ENCODE results near the gene KDM6A. TPM values are rescaled to one million over a fixed set of nuclear protein-coding genes. Genes with fewer than 3 reads are reported as not detected.

Gene KDM6A
- total and polyA plus RNA-seq, 2 donors (not counting 1 experiment from before 2014, with no cell fraction given) = 13.8 to 28.4 TPM

DNA sequence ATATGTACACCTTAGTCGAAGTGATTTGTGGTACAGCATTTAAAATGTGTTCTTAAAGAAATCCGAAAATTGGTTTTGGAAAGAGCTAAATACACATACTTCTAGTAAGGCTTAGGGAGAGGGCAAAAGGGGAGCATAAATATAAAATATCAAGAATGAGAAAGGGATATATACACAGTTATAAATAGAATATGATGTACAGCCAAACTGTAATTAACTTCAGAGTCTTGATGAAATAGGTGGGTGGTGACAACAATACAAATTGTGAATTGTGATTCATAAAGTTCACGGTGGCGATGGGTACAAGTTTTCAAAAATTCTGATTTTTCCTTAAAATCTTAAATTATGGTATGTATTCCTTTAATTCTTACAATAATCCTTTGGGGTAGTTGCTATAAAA, 62.2 kb downstream of the KDM6A start:
- Histone ChIP-seq H3K9me3 (ENCODE audit: control insufficient read depth, insufficient read depth, low read depth, low read length) (no peaks in the 10 kb centered on the region), H3K79me2 (ENCODE audit: control insufficient read depth, insufficient read depth, low read length) (peaks cover 48% of the 10 kb centered on the region)

DNA sequence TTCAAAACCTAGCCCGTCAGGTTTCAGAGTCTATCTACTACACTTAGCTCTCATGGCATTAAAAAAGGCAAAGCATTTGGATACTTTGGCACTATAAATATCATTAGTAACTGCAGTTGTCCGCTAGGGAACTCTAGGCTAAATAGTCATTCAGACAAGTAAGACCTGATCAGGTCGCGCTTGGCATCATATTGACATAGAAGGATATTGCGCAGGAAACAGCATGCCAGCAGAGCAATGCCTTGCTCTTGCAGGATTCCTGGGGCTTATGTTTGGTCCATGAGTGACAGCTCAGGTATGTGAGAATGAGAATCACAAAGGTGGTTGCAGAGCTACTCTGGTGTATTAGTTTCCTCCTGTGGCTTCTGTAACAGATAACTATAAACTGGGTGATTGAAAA, 62.7 kb downstream of the KDM6A start:
- H3K27ac ChIP-seq (ENCODE audit: insufficient read depth, low read length) = no peak overlapping the region
- no peak overlapping the region for H3K4me3 ChIP-seq (replicated peaks in 1 of 4; ENCODE audit: control extremely low read depth in 1 of 4, insufficient read depth in 1 of 4, low read depth in 3 of 4, low read length in 4 of 4)
- no peak overlapping the region for H3K9ac ChIP-seq (ENCODE audit: insufficient read depth, low read length)
- no peaks in the 10 kb centered on the region for H4K20me1 ChIP-seq (ENCODE audit: control insufficient read depth, extremely low read depth, insufficient read depth, low read length)
- H3K79me2 ChIP-seq (ENCODE audit: control insufficient read depth, insufficient read depth, low read length) = peaks cover 50% of the 10 kb centered on the region
- no peak overlapping the region for H2AFZ ChIP-seq (ENCODE audit: low read length)
- no peak for DNase-seq (ENCODE audit: low read depth in 2 of 2)
- H3K9me3 ChIP-seq (ENCODE audit: control insufficient read depth, insufficient read depth, low read depth, low read length) = no peaks in the 10 kb centered on the region
- H3K27me3 ChIP-seq (ENCODE audit: control insufficient read depth, insufficient read depth, low read length) = no peaks in the 10 kb centered on the region
- H3K36me3 ChIP-seq (ENCODE audit: control insufficient read depth, insufficient read depth, low read length) = no peaks in the 10 kb centered on the region
- no peaks in the 10 kb centered on the region for H3K4me1 ChIP-seq (ENCODE audit: control insufficient read depth, extremely low read depth, insufficient read depth, low read length)
- no peak overlapping the region for H3K4me2 ChIP-seq (ENCODE audit: extremely low read depth, insufficient read depth, low read length)
- TF ChIP-seq, protein P1, sequence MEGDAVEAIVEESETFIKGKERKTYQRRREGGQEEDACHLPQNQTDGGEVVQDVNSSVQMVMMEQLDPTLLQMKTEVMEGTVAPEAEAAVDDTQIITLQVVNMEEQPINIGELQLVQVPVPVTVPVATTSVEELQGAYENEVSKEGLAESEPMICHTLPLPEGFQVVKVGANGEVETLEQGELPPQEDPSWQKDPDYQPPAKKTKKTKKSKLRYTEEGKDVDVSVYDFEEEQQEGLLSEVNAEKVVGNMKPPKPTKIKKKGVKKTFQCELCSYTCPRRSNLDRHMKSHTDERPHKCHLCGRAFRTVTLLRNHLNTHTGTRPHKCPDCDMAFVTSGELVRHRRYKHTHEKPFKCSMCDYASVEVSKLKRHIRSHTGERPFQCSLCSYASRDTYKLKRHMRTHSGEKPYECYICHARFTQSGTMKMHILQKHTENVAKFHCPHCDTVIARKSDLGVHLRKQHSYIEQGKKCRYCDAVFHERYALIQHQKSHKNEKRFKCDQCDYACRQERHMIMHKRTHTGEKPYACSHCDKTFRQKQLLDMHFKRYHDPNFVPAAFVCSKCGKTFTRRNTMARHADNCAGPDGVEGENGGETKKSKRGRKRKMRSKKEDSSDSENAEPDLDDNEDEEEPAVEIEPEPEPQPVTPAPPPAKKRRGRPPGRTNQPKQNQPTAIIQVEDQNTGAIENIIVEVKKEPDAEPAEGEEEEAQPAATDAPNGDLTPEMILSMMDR (conservative IDR thresholded peaks at IDR 0.05 in 1 of 2, IDR thresholded peaks at IDR 0.05 in 1 of 2; ENCODE audit: low read depth in 1 of 2, low read length in 2 of 2) = no peak
- TF ChIP-seq EZH2 (IDR thresholded peaks at IDR 0.05; ENCODE audit: low read length, missing control alignments) = no peak

More for the DNA sequence above, 62.2 kb downstream of the KDM6A start:
- H3K27ac ChIP-seq (ENCODE audit: insufficient read depth, low read length) = no peak overlapping the region
- H3K4me2 ChIP-seq (ENCODE audit: extremely low read depth, insufficient read depth, low read length) = no peak overlapping the region
- H4K20me1 ChIP-seq (ENCODE audit: control insufficient read depth, extremely low read depth, insufficient read depth, low read length) = no peaks in the 10 kb centered on the region
- H3K4me1 ChIP-seq (ENCODE audit: control insufficient read depth, extremely low read depth, insufficient read depth, low read length) = no peaks in the 10 kb centered on the region
- H3K9ac ChIP-seq (ENCODE audit: insufficient read depth, low read length) = no peak overlapping the region
- no peak for TF ChIP-seq EZH2 (IDR thresholded peaks at IDR 0.05; ENCODE audit: low read length, missing control alignments)
- TF ChIP-seq, protein P1 (conservative IDR thresholded peaks at IDR 0.05 in 1 of 2, IDR thresholded peaks at IDR 0.05 in 1 of 2; ENCODE audit: low read depth in 1 of 2, low read length in 2 of 2) = no peak
- H3K27me3 ChIP-seq (ENCODE audit: control insufficient read depth, insufficient read depth, low read length) = no peaks in the 10 kb centered on the region
- no peak overlapping the region for H3K4me3 ChIP-seq (replicated peaks in 1 of 4; ENCODE audit: control extremely low read depth in 1 of 4, insufficient read depth in 1 of 4, low read depth in 3 of 4, low read length in 4 of 4)
- no peak for DNase-seq (ENCODE audit: low read depth in 2 of 2)
- H3K36me3 ChIP-seq (ENCODE audit: control insufficient read depth, insufficient read depth, low read length) = no peaks in the 10 kb centered on the region
- H2AFZ ChIP-seq (ENCODE audit: low read length) = no peak overlapping the region

DNA sequence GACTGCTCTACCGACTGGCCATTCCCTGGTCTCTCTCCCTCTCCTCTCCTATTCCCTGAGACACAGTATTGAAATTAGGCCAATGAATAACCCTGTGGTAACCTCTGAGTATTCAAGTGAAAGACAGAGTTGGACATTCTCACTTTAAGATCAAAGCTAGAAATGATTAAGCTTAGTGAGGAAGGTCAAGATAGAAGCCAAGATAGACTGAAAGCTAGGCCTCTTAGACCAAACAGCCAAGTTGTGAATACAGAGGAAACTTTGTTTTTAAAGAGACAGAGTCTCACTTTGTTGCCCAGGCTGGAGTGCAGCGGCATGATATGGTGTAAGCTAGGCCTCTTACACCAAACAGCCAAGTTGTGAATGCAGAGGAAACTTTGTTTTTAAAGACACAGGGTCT, 64.6 kb downstream of the KDM6A start:
- no peak for DNase-seq (ENCODE audit: low read depth in 2 of 2)
- H3K9ac ChIP-seq (ENCODE audit: insufficient read depth, low read length) = no peak overlapping the region
- H3K36me3 ChIP-seq (ENCODE audit: control insufficient read depth, insufficient read depth, low read length) = no peaks in the 10 kb centered on the region
- H3K27me3 ChIP-seq (ENCODE audit: control insufficient read depth, insufficient read depth, low read length) = no peaks in the 10 kb centered on the region
- no peak for TF ChIP-seq EZH2 (IDR thresholded peaks at IDR 0.05; ENCODE audit: low read length, missing control alignments)
- TF ChIP-seq, protein P1 (conservative IDR thresholded peaks at IDR 0.05 in 1 of 2, IDR thresholded peaks at IDR 0.05 in 1 of 2; ENCODE audit: low read depth in 1 of 2, low read length in 2 of 2) = no peak
- H3K9me3 ChIP-seq (ENCODE audit: control insufficient read depth, insufficient read depth, low read depth, low read length) = no peaks in the 10 kb centered on the region
- peaks cover 39% of the 10 kb centered on the region for H3K79me2 ChIP-seq (ENCODE audit: control insufficient read depth, insufficient read depth, low read length)
- no peak overlapping the region for H2AFZ ChIP-seq (ENCODE audit: low read length)
- H4K20me1 ChIP-seq (ENCODE audit: control insufficient read depth, extremely low read depth, insufficient read depth, low read length) = no peaks in the 10 kb centered on the region
- H3K4me3 ChIP-seq (replicated peaks in 1 of 4; ENCODE audit: control extremely low read depth in 1 of 4, insufficient read depth in 1 of 4, low read depth in 3 of 4, low read length in 4 of 4) = no peak overlapping the region
- H3K4me2 ChIP-seq (ENCODE audit: extremely low read depth, insufficient read depth, low read length) = no peak overlapping the region
- H3K27ac ChIP-seq (ENCODE audit: insufficient read depth, low read length) = no peak overlapping the region
- no peaks in the 10 kb centered on the region for H3K4me1 ChIP-seq (ENCODE audit: control insufficient read depth, extremely low read depth, insufficient read depth, low read length)
